Stimulated activated CD8-positive, alpha-beta memory T cell treated with anti-CD3 and anti-CD28 coated beads, Interleukin-12 subunit alpha, Interleukin-12 subunit beta, amount 100 ng/mL, for 24 hours (primary cell): ENCODE measurements around the gene CHD9NB.
"Not testable (repeated sequence)": the region's sequence is repeated elsewhere in the genome, so short reads cannot be mapped to it uniquely, and the experiment has no call there.

Experiments
- DNase-seq: peaks from one replicate; pipeline ENCODE4 v3.0.0-alpha.2; 2020; ENCODE audit errors: extremely low read depth

Gene CHD9NB

DNA sequence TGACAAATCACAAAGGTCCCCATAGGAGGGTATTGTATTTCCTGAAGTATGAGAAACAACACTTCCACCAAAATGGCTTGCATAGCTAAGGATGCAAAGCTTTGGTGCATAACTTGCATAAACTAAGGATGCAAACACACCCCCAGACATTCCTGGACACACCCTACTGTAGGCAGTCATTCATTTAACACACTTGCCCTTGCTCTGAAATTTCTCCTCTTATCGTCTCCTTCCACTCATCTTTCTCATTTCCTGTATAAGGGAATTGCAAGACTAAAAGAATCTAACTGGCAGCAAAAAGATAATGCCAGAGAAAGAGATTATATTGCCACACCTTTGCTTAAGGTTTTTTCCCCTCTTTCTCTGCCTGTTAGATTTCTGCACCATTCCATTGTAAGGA is 30.4 kb upstream of the CHD9NB start:
- DNase-seq = no peak

GRCh38 chr16:53082509-53082908 is 29.8 kb upstream of the CHD9NB start:
- DNase-seq = no peak

- no peak for DNase-seq
Observed at GRCh38 chr16:53081686-53082407, 29.1 kb upstream of the CHD9NB start.

DNA sequence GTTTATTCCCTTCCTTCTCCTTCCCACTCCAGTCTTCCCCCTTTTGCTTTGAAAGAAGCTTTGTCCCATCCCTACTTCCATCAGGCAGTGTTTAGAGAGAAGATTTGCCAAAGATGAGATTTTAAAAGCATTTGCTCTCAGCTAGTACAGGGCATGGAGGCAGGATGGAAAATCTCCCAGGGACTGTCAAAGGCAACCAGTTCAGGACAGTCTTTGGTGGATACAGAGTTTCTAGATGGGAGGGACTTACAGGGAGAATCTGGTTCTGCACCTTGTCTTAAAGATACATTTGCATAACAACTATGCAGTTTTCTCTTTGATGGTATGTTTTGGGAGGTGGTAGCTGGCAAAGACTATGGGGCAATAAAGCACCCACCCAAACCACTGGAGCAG is 28.3 kb upstream of the CHD9NB start:
- DNase-seq = no peak

DNA sequence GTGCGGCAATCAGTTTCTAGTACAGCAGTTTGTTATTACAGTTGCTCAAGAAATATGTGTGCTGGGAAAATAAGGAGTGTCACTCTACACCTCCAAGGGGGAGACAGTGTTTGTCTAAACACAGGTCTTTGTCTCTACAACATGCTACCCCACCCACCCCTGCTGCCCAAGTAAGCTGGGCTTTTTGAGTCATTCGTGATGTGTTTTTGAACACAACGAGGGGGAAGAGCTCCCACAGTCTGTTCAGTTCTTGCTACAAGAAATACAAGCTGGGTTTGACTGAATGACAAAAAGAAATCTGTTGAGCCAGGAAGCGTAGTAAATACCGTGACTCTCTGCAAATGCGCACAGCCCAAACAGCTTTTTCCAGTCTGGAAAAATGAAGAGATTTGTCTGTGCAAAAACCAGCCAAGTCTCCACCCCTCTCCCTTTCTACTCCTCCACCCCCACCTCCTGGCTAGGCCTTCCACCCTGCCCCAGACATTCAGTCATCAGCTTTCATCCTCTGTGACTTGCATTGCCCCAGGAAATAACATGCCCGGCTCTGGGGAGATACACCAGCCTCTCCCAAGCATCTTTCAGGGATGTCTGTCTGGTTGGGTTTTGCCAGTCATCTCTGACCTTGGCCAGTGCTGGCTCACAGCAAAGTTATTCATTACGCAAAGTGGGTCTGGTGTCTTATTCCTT is 27.8 kb upstream of the CHD9NB start:
- no peak for DNase-seq

GRCh38 chr16:53078765-53079485 is 26.2 kb upstream of the CHD9NB start:
- DNase-seq = no peak

- no peak for DNase-seq
Observed at GRCh38 chr16:53078247-53078646, 25.6 kb upstream of the CHD9NB start.

- DNase-seq = not testable (repeated sequence)
Observed at GRCh38 chr16:53075461-53075860, 22.8 kb upstream of the CHD9NB start.

DNA sequence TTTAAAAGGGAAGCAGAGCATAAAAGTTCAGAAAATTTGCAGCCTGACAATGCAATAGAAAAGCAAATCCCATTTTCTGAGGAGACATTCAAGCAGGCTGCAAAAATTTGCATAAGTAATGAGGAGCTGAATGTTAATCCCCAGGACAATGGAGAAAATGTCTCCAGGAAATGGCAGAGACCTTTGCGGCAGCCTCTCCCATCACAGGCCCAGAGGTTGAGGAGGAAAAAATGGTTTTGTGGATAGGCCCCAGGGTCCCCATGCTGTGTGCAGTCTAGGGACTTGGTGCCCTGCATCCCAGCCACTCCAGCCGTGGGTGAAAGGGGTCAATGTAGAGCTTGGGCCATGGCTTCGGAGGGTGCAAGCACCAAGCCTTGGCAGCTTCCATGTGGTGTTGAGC is 21.6 kb upstream of the CHD9NB start:
- DNase-seq = not testable (repeated sequence)

DNA sequence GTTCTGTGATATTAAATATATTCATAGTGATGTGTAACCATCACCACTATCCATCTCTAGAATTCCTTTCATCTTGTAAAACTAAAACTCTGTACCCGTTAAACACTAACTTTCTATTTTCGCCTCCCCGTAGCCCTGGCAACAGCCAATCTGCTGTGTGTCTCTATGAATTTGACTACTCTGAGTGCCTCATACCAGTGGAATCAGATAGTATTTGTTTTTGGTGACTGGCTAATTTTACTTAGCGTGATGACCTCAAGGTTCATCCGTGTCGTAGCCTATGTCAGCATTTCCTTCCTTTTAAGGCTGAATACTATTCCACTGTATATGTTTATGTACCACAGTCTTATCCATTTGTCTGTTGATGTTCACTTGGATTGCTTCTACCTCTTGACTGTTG is 20.3 kb upstream of the CHD9NB start:
- no peak for DNase-seq

- no peak for DNase-seq
Observed at GRCh38 chr16:53071748-53072301, 19.1 kb upstream of the CHD9NB start.

GRCh38 chr16:53069772-53070171 is 17.1 kb upstream of the CHD9NB start:
- no peak for DNase-seq

DNA sequence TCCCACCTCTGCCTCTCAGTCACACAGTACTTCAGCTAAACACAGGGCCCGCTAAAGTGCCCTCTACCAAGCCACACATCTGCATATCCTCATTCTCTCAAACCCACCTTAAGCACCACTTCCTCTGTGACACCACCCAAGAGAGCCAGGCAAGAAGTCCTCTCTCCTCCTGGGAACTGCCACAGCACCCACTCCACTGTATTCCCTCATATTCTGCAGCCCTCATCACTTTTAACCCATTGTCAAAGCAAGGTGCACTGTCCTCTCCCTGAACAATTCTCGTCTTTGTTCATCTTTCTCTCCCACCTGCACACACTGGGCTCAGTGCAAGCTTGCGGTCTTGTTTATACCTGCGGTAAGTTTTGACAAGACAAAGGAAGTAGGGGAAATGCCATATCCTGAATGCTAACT is 15.7 kb upstream of the CHD9NB start:
- DNase-seq = no peak

DNA sequence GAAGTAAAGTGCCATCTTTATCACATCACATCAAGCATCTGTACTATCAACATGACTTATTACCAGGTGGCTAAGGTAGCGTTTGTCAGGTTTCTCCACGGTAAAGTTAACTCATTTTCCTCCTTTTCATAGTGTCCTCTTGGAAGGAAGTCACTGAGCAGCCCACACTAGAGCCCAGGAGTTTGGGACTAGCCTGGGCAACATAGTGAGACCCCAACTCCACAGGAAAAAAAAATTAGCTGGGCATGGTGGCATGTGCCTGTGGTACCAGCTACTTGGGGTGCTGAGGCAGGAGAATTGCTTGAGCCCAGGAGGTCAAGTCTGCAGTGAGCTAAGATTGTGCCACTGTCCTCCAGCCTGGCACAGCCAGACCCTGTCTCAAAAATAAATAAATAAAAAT is 15.0 kb upstream of the CHD9NB start:
- no peak for DNase-seq

DNA sequence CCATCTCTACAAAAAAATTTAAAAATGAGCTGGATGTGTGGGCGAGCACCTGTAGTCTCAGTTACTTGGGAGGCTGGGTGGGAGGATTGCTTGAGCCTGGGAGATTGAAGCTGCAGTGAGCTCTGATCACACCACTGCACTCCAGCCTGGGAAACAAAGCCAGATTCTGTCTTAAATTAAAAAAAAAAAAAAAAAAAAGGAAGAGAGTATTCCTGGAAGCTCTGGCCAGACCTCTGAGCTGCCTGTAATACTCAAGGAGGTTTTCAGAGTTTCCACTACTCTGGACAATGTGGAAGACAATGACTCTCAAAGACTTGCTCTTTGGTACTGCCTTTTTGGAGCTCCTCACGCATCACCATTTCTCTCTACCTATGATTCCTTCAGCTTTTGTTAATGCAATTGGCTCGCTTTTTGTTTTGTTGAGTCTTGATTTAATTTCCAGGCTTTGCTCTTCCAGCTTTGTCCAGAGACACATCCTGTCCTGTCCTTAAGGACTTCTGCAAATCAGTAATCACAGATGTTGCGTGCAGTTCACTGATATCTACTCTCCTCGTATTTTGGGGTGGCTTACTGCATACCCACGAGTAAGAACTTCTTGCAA is 12.9 kb upstream of the CHD9NB start:
- DNase-seq = no peak

DNA sequence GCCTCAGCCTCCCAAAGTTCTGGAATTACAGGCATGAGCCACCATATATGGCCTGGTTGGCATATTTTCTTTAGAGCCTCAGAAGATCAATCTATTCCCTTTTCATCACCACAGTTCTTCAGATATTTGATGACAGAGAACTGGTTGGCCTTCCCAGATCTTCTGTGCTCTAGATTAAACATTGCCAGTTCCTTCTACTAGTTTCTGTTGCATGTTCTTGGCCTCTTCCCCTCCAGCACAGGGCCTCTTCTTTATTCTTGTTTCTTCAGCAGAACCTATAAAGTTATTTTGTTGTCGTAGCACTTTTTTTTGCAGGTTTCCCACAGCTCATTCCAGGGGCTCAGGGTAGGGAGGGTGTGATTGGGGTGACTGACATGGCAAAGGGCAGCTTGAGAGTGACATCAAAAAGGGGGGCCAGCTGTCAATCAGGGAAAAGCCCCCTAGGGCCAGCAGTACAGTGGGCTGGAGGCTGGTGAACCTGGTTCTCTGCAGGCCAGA is 11.4 kb upstream of the CHD9NB start:
- DNase-seq = no peak

DNA sequence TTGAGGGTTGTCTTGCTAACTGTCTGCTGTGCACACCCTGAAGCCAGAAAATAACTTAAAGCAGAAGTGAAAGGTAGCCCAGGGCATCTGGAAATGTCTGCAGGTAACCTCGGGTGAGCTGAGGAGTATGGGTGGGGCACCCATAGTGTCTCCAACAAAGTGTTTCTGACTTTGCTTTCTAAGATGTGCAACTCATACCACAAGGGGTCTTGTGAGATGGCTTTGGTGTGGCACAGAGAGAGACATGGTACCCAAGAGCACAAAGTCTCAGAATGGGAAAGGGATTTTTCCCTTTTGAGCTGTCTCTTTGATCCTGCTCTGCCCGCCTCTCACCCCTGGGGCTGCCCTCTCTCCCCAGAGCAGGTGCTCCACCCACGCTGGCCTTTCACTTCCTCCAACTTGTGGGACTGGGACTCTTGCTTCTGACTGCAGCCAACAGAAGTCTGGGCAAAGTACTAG is 9.0 kb upstream of the CHD9NB start:
- DNase-seq = no peak

GRCh38 chr16:53061256-53061655 is 8.6 kb upstream of the CHD9NB start:
- no peak for DNase-seq

DNA sequence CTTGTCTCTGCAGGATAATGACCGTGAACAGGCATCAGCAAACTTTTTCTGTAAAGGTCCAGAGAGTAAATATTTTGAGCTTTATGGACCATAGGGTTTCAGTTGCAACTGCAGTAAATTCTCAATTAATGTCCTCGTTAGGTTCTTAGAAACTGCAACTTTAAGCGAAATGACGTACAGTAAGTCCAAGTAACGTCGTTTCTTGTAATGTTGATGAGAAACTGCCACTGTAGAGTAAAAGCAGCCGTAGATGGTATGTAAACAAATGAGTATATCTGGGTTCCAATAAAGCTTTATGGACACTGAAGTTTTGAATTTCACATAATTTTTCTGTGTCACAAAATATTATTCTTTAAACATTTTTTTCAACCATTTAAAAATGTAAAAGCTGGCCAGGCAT is 7.0 kb upstream of the CHD9NB start:
- no peak for DNase-seq

- no peak for DNase-seq
Observed at GRCh38 chr16:53058882-53059281, 6.2 kb upstream of the CHD9NB start.

GRCh38 chr16:53058441-53058840 is 5.7 kb upstream of the CHD9NB start:
- no peak for DNase-seq

- DNase-seq = no peak
Observed at GRCh38 chr16:53057658-53058057, 5.0 kb upstream of the CHD9NB start.
